ENCODE results near the gene PPP4R4.

Gene PPP4R4

GRCh38 chr14:94310248-94310647 is 136.1 kb downstream of the PPP4R4 start:
- no peak for DNase-seq

DNA sequence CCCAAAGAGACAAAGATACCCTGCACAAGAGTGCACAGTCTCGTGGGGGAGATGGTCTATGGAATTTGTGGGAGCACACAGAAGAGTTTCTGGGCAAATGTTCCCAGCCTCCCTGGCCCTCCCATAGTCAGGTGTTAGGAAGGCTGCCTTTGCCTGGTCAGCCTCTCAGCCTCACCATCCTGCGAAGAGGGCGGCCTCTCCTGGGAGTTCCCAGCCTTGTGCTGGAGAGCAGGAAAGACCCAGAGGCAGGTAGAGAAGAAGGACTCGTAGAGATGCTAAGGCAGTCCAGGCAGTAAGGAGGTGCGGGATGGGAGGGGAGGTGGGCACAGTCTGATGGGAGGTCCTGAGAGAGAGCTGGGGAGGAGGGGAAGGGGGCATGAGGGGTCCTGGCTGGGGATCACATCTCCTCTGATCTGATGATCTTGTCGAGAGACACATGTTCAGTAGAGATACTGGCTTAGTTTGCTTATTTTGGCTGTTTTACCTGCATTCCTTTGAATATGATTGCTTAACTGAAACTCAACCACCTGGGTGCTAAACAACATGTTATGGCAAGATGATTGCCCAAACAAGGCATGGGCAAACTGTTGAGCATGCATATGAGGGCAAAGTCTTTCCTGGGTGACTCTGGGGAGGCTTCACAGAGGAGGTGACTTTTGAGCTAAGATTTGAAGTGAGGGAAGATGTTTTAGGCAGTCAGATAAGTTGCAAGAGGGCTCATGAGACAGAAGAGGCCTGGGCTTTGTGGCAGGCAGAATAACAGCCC is 138.5 kb downstream of the PPP4R4 start:
- DNase-seq = no peak

DNA sequence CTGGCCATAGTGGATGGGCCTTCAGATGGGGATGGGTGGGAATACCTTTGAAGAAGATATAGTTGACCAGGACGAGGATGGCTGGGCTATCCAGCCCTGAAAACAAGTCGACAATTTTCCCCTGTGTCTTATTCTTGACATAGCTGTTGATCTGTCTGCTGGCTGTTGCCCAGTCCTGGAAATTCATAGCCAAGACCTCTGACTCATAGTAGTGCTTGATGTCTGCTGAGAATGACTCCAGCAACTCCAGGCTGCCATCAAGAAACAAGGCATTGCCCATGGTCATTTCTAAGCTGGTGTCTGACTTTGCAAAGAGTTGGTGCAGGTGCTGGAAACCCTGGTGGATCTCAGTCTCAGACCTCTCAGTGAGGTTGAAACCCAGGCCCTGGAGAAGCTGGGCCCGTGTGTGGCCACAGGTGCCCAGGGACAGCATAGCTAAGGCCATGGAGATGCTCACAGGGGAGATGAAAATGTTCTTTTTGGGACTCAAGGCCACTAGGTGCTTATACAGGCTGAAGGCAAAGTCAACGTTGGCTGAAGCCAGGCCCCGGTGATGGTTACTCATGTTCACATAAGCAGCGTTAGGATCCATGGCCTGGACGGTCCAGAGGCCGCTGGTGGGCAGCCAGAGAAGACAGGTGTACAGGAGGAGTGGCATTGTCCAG is 140.0 kb downstream of the PPP4R4 start:
- no peak for DNase-seq

DNA sequence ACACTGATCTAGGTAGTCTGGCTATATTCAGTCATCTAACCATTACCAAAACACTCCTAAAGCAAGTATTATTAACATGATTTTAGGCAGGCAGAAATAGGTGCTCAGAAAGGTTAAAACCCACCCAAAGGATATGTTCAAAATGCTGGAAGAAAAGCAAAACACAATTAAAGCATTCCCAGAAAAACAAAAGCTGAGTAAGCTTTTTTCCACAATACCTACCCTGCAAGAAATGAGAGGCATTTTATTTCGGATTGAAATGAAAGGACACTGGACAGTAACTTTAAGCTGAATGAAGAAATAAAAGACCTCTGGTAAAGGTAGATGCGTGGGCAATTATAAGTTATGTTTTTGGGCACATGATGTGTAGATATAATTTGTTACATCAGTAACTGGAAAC is 140.8 kb downstream of the PPP4R4 start:
- DNase-seq = no peak

- DNase-seq = no peak
Measured at GRCh38 chr14:94316692-94317091, 142.6 kb downstream of the PPP4R4 start.

DNA sequence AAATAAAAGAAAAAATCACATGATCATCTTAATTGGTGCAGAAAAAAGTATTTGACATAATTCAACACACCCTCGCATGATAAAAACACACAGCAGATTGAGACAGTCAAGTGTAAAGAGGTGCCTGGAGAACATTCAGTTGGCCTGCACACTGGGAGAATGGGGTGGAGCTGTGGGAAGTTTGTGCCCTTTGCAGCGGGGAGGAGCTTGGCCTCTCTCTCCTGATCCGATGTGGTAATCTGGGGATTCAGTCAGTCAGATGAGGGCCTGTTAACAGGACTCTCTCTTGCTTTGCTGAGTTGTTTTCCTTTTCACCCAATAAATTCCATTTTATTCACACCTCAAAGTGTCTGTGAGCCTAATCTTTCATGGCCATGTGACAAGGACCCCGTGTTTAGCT is 143.1 kb downstream of the PPP4R4 start:
- no peak for DNase-seq

DNA sequence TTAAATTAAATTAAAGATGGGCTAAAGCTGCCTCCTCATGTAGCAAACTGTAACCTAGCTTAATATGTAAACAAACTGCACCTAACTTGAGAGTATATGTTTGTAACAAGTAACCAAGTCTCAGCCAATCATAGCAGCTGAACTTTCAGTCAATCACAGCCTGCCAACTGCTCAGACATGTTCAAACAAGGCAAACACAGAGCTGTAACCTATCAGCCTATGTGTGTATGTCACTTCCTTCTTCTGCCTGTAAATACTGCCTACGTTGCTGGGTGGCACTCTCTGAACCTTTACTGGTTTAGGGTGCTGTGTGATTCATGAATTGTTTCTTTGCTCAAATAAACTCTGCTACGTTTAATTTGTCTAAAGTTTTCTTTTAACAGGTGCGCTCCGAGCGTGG is 146.1 kb downstream of the PPP4R4 start:
- no peak for DNase-seq

- DNase-seq = no peak
Measured at GRCh38 chr14:94321421-94322271, 147.5 kb downstream of the PPP4R4 start.

- DNase-seq = no peak
Measured at GRCh38 chr14:94322648-94323570, 148.8 kb downstream of the PPP4R4 start, which contains the start of gene SERPINA6. TSS of gene SERPINA6 (minus strand) at chr14:94323336. CDS start at chr14:94314648, 8,688 bp downstream.

DNA sequence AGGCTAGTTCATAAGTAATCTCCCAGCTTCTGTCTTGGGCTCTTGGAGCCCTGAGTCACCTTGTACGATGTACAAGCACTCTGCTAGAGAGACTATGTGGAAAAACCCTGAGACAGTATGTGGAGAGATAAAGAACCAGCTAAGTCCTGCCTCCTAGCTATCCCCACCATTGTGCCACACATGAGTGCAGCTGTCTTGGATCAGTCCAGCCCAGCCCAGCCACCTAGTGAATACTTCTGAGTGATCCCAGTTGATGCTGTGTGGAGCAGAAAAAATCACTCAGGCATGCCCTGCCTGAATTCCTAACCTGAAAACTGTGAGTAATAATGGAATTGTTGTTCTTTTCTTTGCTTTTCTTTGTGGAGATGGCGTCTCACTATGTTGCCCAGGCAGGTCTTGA is 154.1 kb downstream of the PPP4R4 start:
- DNase-seq = no peak

Measured in NCI-H510A (cell line).